Stimulated activated CD4-positive, alpha-beta T cell treated with anti-CD3 and anti-CD28 coated beads, Interleukin-12 subunit alpha, Interleukin-12 subunit beta, amount 100 ng/mL, for 24 hours (primary cell): ENCODE data around the gene RBM22.
"Not testable (repeated sequence)": the region's sequence is repeated elsewhere in the genome, so short reads cannot be mapped to it uniquely, and the experiment has no call there.

Experiments used
- DNase-seq, 2 experiments: peaks; one replicate each; pipeline ENCODE4 v3.0.0-alpha.2; 2020; ENCODE audit warnings: low read depth in 2 of 2

RBM22 gene

GRCh38 chr5:150700594-150701377 lies at the start of gene RBM22:
RBM22 (minus strand) TSS chr5:150701062; CDS start chr5:150700985, 77 bp downstream.
- DNase-seq = peak; percentile 81 to 89

- no peak for DNase-seq
Observed at GRCh38 chr5:150750469-150750868, 49.6 kb upstream of the RBM22 start.

- not testable (repeated sequence) for DNase-seq
Observed at GRCh38 chr5:150743142-150743488, 42.3 kb upstream of the RBM22 start.

GRCh38 chr5:150742455-150743141 lies 41.7 kb upstream of the RBM22 start:
- not testable (repeated sequence) for DNase-seq

DNA sequence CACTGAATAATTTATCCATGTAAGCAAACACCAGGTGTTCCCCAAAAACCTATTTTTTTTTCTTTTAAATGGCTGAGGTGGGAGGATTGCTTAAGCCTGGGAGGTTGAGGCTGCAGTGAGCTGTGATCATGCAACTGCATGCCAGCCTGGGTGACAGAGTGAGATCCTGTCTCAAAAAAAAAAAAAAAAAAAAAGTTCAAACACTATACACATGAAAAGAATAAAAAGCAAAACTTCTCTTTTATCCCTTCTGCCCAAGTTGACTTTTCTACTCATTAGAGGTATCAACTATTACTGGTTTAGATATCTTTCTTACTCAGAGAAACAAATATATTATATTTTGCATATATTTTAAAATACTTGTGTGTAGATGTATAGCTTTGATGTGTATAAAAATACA lies 40.1 kb upstream of the RBM22 start:
- no peak for DNase-seq

DNA sequence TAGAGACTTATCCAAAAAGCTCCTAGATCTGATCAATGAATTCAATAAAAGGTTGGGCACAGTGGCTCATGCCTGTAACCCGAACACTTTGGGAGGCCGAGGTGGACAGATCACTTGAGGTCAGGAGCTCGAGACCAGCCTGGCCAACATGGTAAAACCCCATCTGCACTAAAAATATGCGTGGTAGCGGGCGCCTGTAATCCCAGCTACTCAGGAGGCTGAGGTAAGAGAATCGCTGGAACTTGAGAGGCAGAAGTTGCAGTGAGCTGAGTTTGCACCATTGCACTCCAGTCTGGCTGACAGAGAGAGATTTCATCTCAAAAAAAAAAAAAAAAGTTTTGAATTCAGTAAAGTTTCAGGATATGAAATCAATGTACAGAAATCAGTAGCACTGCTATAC lies 38.0 kb upstream of the RBM22 start:
- no peak for DNase-seq

DNA sequence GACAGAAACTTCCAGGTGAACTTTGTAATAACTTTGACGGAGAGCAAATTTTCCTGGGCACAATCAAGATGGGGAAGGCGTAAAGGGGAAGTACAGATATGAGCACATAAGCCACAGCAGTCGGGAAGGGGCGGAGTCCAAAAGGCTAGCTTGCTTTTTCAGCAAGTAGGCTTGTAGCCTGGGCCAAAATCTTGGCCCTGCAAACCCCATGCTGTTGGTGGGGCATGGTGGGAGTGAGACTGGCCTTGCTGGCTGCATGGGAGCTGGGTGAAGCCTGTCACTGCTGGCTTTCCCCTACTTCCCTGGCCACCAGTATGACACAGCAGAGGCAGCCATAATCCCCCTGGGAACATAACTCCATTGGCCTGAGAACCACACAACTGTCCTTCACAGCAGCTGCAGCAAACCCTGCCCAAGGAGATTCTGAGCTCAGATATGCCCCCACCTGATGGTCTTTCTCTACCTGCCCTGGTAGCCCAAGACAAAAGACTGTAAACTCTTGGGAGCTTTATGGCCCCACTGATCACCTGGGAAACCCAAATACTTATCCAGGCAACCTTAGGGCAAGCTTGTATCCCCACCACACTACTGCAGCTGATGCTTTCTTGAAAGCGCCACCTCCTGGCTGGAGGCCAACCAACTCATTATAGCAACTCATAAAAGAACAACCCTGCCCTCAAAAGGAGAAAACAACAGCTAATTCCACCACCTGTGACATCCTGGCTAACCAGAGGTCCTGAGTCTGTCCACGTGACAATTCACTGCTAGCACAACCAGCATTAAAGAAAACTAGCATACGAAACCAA lies 33.9 kb upstream of the RBM22 start:
- DNase-seq = no peak

- DNase-seq = no peak
Observed at GRCh38 chr5:150731669-150732242, 30.9 kb upstream of the RBM22 start.

GRCh38 chr5:150729859-150730258 lies 29.0 kb upstream of the RBM22 start:
- DNase-seq = no peak

GRCh38 chr5:150723845-150724244 lies 23.0 kb upstream of the RBM22 start:
- no peak for DNase-seq

GRCh38 chr5:150710165-150710564 lies 9.3 kb upstream of the RBM22 start:
- no peak for DNase-seq

- DNase-seq = no peak
Observed at GRCh38 chr5:150706776-150707390, 6.0 kb upstream of the RBM22 start.

GRCh38 chr5:150703762-150704161 lies 2.9 kb upstream of the RBM22 start:
- DNase-seq = no peak

GRCh38 chr5:150700246-150700593 lies 642 bp downstream of the RBM22 start:
- DNase-seq = no peak

DNA sequence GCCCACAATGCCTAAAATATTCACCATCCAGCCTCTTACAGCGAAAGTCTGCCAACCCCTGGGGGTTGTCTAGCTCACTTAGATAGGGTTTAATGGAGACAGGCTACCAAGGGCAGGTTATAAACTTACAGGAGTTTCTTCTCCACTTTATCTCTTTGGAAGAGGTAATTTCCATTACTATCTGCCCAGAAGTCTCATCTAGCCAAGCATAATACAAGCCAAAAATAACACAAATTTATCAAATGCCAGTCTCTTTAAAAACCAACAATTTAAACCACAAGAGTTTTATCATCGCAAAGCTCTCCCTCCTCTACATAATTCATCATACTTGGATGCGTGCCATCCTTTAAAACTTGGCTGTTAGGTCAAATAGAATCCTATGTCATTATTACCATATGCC lies 6.2 kb downstream of the RBM22 start:
- DNase-seq = no peak

DNA sequence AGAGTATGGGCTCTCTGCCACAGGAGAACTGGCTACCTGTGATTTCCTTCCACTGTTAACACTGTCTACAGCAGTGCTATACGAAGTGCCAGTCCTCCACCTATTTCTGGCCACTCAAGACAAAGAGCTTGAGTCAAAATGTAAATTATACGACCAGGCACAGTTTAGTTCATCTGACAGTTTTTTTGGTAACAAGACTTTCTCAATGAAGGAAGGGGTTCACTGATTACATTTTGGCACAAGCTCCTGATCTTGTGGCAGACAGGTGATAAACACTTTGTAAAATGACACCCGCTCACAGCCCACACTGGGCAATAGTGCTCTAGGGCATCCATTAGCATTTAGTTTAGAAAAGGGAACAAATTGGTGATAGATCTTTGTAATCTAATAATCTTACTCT lies 8.6 kb downstream of the RBM22 start:
- no peak for DNase-seq

DNA sequence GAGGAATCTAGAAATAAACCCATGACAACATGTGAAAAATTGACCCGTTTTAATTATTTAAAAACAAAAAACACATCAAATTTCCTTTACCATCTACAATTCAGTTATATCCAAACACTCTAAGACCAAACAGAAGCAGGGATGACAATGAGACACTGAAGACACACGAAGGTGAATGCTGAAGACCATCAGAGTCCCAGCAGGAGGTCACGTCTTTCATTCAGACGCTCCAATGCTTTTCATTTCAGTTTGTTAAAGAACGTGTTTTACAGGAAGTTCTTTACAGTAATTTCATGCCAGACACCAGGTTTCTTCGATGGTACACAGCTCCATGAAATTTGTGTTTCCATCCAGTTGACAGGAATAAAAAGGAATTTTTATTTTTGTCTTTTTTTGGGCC lies 10.1 kb downstream of the RBM22 start:
- no peak for DNase-seq

DNA sequence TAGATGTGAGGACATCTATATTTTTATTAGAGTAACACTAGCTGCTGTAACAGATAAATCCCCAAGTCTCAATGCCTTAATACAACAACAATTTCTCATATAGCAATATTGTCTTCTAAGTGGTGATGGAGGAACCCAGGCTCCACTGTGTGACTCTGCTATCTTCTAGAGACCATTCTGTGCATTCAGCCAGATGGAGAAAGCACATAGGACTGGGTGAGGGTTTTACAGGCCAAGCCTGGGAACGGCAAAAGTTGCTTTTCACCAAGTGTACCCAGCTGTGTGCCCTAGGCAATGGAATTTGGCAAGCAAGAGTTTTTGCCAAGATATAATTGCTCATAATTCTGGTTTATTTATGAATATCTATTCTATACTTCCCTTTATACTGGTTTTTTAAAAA lies 11.7 kb downstream of the RBM22 start:
- DNase-seq = no peak

- DNase-seq = no peak
Observed at GRCh38 chr5:150676578-150676977, 24.3 kb downstream of the RBM22 start.

DNA sequence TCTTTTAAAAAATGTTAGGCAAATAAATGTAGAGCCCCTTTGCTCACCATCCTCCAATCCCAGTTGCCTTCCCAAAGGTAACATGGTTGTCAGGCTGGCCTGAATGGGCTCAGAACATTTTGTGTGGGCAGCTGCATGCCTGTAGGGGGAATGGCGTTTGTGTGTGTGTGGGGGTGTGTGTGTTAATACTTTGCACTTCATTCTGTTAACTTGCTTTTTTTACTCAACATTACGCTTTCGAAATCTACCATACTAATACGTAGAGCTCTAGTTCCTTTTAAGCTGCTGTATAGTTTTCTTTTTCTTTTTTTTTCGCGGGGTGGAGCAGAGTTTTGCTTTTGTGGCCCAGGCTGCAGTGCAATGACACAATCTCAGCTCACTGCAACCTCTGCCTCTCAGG lies 25.8 kb downstream of the RBM22 start:
- DNase-seq = no peak

DNA sequence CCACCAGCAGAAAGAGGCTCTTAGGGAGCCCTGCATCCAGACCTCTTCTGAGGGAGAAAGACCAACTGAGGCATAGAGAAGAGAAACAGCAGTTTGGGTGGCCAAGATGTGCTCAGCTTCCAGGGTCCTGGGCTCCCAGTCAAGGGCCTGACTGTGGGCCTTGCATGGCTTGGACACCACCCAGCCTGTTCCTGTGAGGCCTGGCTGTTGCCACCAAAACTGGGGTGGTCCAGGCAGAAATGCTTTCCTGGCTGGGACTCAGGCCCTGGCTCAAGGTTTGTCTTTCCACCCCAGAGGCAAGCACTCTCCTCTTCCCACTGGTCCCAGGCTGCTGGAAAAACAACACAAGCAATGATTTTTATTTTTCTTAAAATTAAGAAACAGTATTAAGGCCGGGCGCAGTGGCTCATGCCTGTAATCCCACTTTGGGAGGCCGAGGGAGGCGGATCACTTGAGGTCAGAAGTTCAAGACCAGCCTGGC lies 26.5 kb downstream of the RBM22 start:
- no peak for DNase-seq

DNA sequence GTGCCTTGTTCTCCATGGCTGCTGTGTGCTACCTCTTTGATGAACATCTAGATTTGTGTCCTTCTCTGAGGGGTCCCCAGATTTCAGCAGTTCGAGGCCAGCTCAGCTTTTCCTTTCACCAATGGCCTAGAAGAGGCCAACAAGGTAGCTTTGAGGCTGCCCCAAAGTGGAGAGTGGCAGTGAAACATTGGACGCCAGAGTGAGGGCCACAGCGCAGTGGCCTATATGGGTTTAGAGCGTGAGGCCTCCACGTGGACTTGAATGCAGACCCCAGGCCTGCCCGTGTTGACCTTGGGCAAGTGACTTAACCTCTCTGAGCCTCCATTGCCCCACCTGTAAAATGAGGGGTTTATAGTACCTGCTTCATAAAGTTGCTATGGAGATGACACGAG lies 28.0 kb downstream of the RBM22 start:
- DNase-seq = no peak
